Peyer's patch (tissue), 4 donors: ENCODE results near the gene CUTA. TPM values are rescaled to one million over a fixed set of nuclear protein-coding genes. Genes with fewer than 3 reads are reported as not detected.

Experiments used
- DNase-seq, 3 donors: peaks; one replicate each; pipeline ENCODE4 v3.0.0-alpha.2; 2017 to 2019
- H3K27ac ChIP-seq, 4 donors: fragments of 200-600 bp; sonication (generic); one replicate each; pipeline ENCODE4 v1.5.1; 2016 to 2019
- H3K27me3 ChIP-seq, 2 donors: fragments of 200-600 bp; sonication (generic); one replicate each; pipeline ENCODE4 v1.5.1; 2019
- H3K36me3 ChIP-seq, 3 donors: fragments of 200-600 bp; sonication (generic); one replicate each; pipeline ENCODE4 v1.5.1; 2016 to 2019
- H3K4me1 ChIP-seq, 4 donors: fragments of 200-600 bp; sonication (generic); one replicate each; pipeline ENCODE4 v1.5.1; 2016 to 2019
- H3K4me3 ChIP-seq, 4 donors: fragments of 200-600 bp; sonication (generic); 1 replicate in 3 of 4; 2 replicates in 1 of 4; pipeline ENCODE4 v1.5.1; 2016 to 2019; ENCODE audit warnings: mild to moderate bottlenecking in 1 of 4
- H3K9me3 ChIP-seq, 4 donors: fragments of 200-600 bp; sonication (generic); one replicate each; pipeline ENCODE4 v1.5.1; 2016 to 2019; ENCODE audit warnings: mild to moderate bottlenecking in 1 of 4
- POLR2A ChIP-seq, 2 donors: fragments of 450-650 bp; IDR thresholded peaks; one replicate each; pipeline ENCODE4 v1.5.1; 2017; ENCODE audit warnings: antibody characterized with exemption in 2 of 2, mild to moderate bottlenecking in 2 of 2, moderate library complexity in 2 of 2
- total RNA-seq, 4 donors: library from RNA; depleted of rRNA; stranded (reverse); fragments of >200 nt; gene quantifications; one replicate each; pipeline ENCODE4 v1.1.0, GENCODE V29; 2016
- TF ChIP-seq, protein P1 (sequence below), 6 experiments: fragments of 450-650 bp in 4 of 6; fragments of 200-600 bp in 2 of 6; sonication (generic) in 1 of 6; IDR thresholded peaks; one replicate each; pipeline ENCODE4 v1.5.1; 2017 to 2019; ENCODE audit warnings: antibody characterized with exemption in 6 of 6, mild to moderate bottlenecking in 3 of 6, moderate library complexity in 1 of 6

The CUTA gene
- total RNA-seq, 4 donors from 2014 or later, result 43.7 to 134 (median 96.2) TPM

GRCh38 chr6:33397541-33397940, 20.4 kb downstream of the CUTA start:
- no peak overlapping the region for H3K27ac ChIP-seq
- peaks cover 0 to 3% (median 0%) of the 10 kb centered on the region in 4 donors for H3K4me1 ChIP-seq
- H3K4me3 ChIP-seq, result no peak overlapping the region
- DNase-seq, result no peak
- no peaks in the 10 kb centered on the region for H3K9me3 ChIP-seq
- H3K27me3 ChIP-seq, result no peaks in the 10 kb centered on the region
- no peak for TF ChIP-seq POLR2A (IDR thresholded peaks at IDR 0.05)
- TF ChIP-seq, protein P1, sequence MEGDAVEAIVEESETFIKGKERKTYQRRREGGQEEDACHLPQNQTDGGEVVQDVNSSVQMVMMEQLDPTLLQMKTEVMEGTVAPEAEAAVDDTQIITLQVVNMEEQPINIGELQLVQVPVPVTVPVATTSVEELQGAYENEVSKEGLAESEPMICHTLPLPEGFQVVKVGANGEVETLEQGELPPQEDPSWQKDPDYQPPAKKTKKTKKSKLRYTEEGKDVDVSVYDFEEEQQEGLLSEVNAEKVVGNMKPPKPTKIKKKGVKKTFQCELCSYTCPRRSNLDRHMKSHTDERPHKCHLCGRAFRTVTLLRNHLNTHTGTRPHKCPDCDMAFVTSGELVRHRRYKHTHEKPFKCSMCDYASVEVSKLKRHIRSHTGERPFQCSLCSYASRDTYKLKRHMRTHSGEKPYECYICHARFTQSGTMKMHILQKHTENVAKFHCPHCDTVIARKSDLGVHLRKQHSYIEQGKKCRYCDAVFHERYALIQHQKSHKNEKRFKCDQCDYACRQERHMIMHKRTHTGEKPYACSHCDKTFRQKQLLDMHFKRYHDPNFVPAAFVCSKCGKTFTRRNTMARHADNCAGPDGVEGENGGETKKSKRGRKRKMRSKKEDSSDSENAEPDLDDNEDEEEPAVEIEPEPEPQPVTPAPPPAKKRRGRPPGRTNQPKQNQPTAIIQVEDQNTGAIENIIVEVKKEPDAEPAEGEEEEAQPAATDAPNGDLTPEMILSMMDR (IDR thresholded peaks at IDR 0.05), result no peak
- H3K36me3 ChIP-seq, result no peaks in the 10 kb centered on the region

GRCh38 chr6:33392979-33393378, 24.9 kb downstream of the CUTA start:
- H3K4me3 ChIP-seq, result peak overlapping the region in 1 of 4 donors; percentile 55
- no peak for DNase-seq
- no peak overlapping the region for H3K27ac ChIP-seq
- H3K27me3 ChIP-seq, result no peaks in the 10 kb centered on the region
- TF ChIP-seq POLR2A (IDR thresholded peaks at IDR 0.05), result no peak
- H3K4me1 ChIP-seq, result peaks cover 0 to 9% (median 7%) of the 10 kb centered on the region in 4 donors
- H3K36me3 ChIP-seq, result no peaks in the 10 kb centered on the region
- no peaks in the 10 kb centered on the region for H3K9me3 ChIP-seq

GRCh38 chr6:33392595-33392948, 25.3 kb downstream of the CUTA start:
- peak overlapping the region in 2 of 4 donors; percentile 55 to 62 for H3K4me3 ChIP-seq
- TF ChIP-seq, protein P1 (IDR thresholded peaks at IDR 0.05), result no peak
- TF ChIP-seq POLR2A (IDR thresholded peaks at IDR 0.05), result no peak

DNA sequence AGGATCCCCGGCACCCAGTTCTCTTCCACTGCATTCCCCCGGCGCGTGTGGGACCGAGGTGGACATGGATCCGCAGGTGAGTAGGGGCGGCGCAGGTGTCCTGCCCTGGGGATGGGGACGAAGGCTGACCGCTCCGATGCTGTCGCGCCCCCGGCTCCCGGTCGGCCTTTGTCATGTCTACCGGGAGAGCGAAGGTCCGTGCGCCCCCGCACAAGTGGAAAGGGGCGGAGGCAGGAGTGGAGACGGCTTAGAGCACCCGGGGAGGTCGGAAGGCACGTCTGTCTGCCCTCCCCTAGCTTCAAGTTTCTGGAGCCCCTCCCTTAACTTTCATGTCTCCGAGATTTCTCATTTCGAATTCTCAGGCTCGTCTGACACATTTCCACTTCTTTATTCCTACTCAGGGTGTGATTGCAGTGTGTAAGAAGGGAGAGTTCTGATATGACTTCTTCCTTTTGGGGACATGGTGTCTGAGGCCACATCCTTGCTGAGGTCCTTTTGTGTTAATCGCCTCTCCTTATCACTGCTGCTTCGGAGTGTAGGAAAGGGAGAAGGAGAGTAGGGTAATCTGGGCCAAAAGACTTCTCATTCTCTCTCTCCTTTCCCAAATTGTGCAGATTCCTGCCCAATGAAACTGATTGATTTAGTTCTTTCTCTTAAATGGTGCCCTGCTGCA, 25.8 kb downstream of the CUTA start:
- TF ChIP-seq POLR2A (IDR thresholded peaks at IDR 0.05), result no peak
- TF ChIP-seq, protein P1 (IDR thresholded peaks at IDR 0.05), result no peak
- H3K36me3 ChIP-seq, result no peaks in the 10 kb centered on the region
- H3K4me1 ChIP-seq, result peaks cover 0 to 9% (median 7%) of the 10 kb centered on the region in 4 donors
- peak overlapping the region; percentile 66 to 92 (median 87) for H3K27ac ChIP-seq
- no peaks in the 10 kb centered on the region for H3K9me3 ChIP-seq
- H3K27me3 ChIP-seq, result no peaks in the 10 kb centered on the region
- no peak for DNase-seq
- peak overlapping the region; percentile 50 to 62 (median 55) for H3K4me3 ChIP-seq

More at GRCh38 chr6:33392595-33392948, 25.3 kb downstream of the CUTA start:
- no peak for DNase-seq
- peak overlapping the region in 2 of 4 donors; percentile 89 to 92 for H3K27ac ChIP-seq
- H3K9me3 ChIP-seq, result no peaks in the 10 kb centered on the region
- no peaks in the 10 kb centered on the region for H3K36me3 ChIP-seq
- no peaks in the 10 kb centered on the region for H3K27me3 ChIP-seq
- H3K4me1 ChIP-seq, result peaks cover 0 to 9% (median 7%) of the 10 kb centered on the region in 4 donors

GRCh38 chr6:33391278-33391921, 26.5 kb downstream of the CUTA start, which contains the start of gene KIFC1:
Gene KIFC1 (plus strand): TSS chr6:33391823. CDS start chr6:33391986, 163 bp downstream.
- TF ChIP-seq, protein P1 (IDR thresholded peaks at IDR 0.05), result peak; percentile 94 to 99 (median 99)
- TF ChIP-seq POLR2A (IDR thresholded peaks at IDR 0.05), result peak in 1 of 2 donors; percentile 12
- H3K4me1 ChIP-seq, result peaks cover 0 to 9% (median 7%) of the 10 kb centered on the region in 4 donors
- H3K4me3 ChIP-seq, result peak within 1 kb of the TSS; percentile 50 to 62 (median 55)
- H3K27ac ChIP-seq, result peak within 1 kb of the TSS; percentile 84 to 92 (median 87)
- peak; percentile 98 to 100 (median 100) for DNase-seq
- no peaks in the 10 kb centered on the region for H3K27me3 ChIP-seq
- H3K36me3 ChIP-seq, result no peaks in the 10 kb centered on the region
- H3K9me3 ChIP-seq, result no peaks in the 10 kb centered on the region

GRCh38 chr6:33390767-33391277, 27.1 kb downstream of the CUTA start:
- no peaks in the 10 kb centered on the region for H3K9me3 ChIP-seq
- H3K27ac ChIP-seq, result peak overlapping the region; percentile 84 to 92 (median 87)
- peak overlapping the region in 3 of 4 donors; percentile 20 to 62 (median 55) for H3K4me3 ChIP-seq
- no peak for DNase-seq
- no peaks in the 10 kb centered on the region for H3K36me3 ChIP-seq
- H3K27me3 ChIP-seq, result no peaks in the 10 kb centered on the region
- peaks cover 0 to 9% (median 7%) of the 10 kb centered on the region in 4 donors for H3K4me1 ChIP-seq
- TF ChIP-seq, protein P1 (IDR thresholded peaks at IDR 0.05), result no peak
- TF ChIP-seq POLR2A (IDR thresholded peaks at IDR 0.05), result no peak
